Measurements from ENCODE around the gene LRRC56. TPM values are rescaled to one million over a fixed set of nuclear protein-coding genes. Genes with fewer than 3 reads are reported as not detected.
A peak's percentile ranks its signal among the peaks of the same experiment; 100 is the strongest.

LRRC56 gene
- total and polyA plus RNA-seq, 2 of the 13 experiments (the other 11 are each of a cell fraction or from before 2014, with no cell fraction given) = 0.11 to 0.29 TPM

- TF ChIP-seq DPF2 (CRISPR knock-in tag; IDR thresholded peaks at IDR 0.05; ENCODE audit: borderline replicate concordance, low read depth) = peak; percentile 59; the same call in 1 of the 2 replicates
- 0 out of 2 replicates have a peak, but pooled peaks have one; percentile 33 for TF ChIP-seq ZNF557 (CRISPR knock-in tag; IDR thresholded peaks at IDR 0.05)
- TF ChIP-seq ZNF317 (CRISPR knock-in tag; IDR thresholded peaks at IDR 0.05) = 0 out of 2 replicates have a peak, but pooled peaks have one; percentile 18
- no peak for TF ChIP-seq SNRNP70 (IDR thresholded peaks at IDR 0.05; ENCODE audit: low read depth, low read length)
- peak; percentile 81 for TF ChIP-seq ZSCAN21 (CRISPR knock-in tag; IDR thresholded peaks at IDR 0.05; ENCODE audit: borderline replicate concordance)
- peak; percentile 42; the same call in 1 of the 2 replicates for TF ChIP-seq KDM6A (CRISPR knock-in tag; IDR thresholded peaks at IDR 0.05; ENCODE audit: low read depth)
- no peak for TF ChIP-seq SOX6 (IDR thresholded peaks at IDR 0.05)
- TF ChIP-seq SOX6 (CRISPR knock-in tag; IDR thresholded peaks at IDR 0.05) = peak; percentile 73; the same call in 1 of the 2 replicates
- TF ChIP-seq ZNF124 (CRISPR knock-in tag; IDR thresholded peaks at IDR 0.05) = peak; percentile 71; the same call in 1 of the 2 replicates
- no peak for TF ChIP-seq TCF7 (IDR thresholded peaks at IDR 0.05; ENCODE audit: low read depth)
- TF ChIP-seq, protein P1, sequence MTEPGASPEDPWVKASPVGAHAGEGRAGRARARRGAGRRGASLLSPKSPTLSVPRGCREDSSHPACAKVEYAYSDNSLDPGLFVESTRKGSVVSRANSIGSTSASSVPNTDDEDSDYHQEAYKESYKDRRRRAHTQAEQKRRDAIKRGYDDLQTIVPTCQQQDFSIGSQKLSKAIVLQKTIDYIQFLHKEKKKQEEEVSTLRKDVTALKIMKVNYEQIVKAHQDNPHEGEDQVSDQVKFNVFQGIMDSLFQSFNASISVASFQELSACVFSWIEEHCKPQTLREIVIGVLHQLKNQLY (CRISPR knock-in tag; IDR thresholded peaks at IDR 0.05) = peak; percentile 56; the same call in 1 of the 2 replicates
- 0 out of 2 replicates have a peak, but pooled peaks have one; percentile 57 for TF ChIP-seq ZBTB38 (CRISPR knock-in tag; IDR thresholded peaks at IDR 0.05)
- TF ChIP-seq RCOR2 (CRISPR knock-in tag; IDR thresholded peaks at IDR 0.05) = peak; percentile 71
- TF ChIP-seq ZBTB20 (CRISPR knock-in tag; IDR thresholded peaks at IDR 0.05; ENCODE audit: borderline replicate concordance, low read depth) = 0 out of 2 replicates have a peak, but pooled peaks have one; percentile 39
- peak; percentile 76; the same call in 1 of the 2 replicates for TF ChIP-seq BCL6 (CRISPR knock-in tag; IDR thresholded peaks at IDR 0.05)
- peak; percentile 88 for TF ChIP-seq GATAD2A (CRISPR knock-in tag; IDR thresholded peaks at IDR 0.05)
- peak; percentile 95 for TF ChIP-seq CEBPB (IDR thresholded peaks at IDR 0.05; ENCODE audit: borderline replicate concordance, low read depth, low read length)
- TF ChIP-seq SP140L (CRISPR knock-in tag; IDR thresholded peaks at IDR 0.05; ENCODE audit: borderline replicate concordance) = no peak
- TF ChIP-seq ZNF788 (CRISPR knock-in tag; IDR thresholded peaks at IDR 0.05; ENCODE audit: borderline replicate concordance) = peak; percentile 78; the same call in 1 of the 2 replicates
- TF ChIP-seq ZFP37 (CRISPR knock-in tag; IDR thresholded peaks at IDR 0.05; ENCODE audit: borderline replicate concordance) = peak; percentile 48; the same call in 1 of the 2 replicates
- peak; percentile 78 for TF ChIP-seq SOX5 (CRISPR knock-in tag; IDR thresholded peaks at IDR 0.05; ENCODE audit: borderline replicate concordance)
- peak; percentile 94 for TF ChIP-seq FOSL1 (CRISPR knock-in tag; IDR thresholded peaks at IDR 0.05; ENCODE audit: borderline replicate concordance)
- TF ChIP-seq MTA1 (CRISPR knock-in tag; IDR thresholded peaks at IDR 0.05; ENCODE audit: borderline replicate concordance) = no peak
- 0 out of 4 replicates have a peak, but pooled peaks of 1 of the 2 experiments have one; percentile 21 for TF ChIP-seq POLR2A (IDR thresholded peaks at IDR 0.05; ENCODE audit: insufficient read depth in 1 of 2, low read depth in 2 of 2, low read length in 2 of 2)
- TF ChIP-seq YEATS2 (CRISPR knock-in tag; IDR thresholded peaks at IDR 0.05; ENCODE audit: borderline replicate concordance) = peak; percentile 53; the same call in 1 of the 2 replicates
- TF ChIP-seq, protein P2, sequence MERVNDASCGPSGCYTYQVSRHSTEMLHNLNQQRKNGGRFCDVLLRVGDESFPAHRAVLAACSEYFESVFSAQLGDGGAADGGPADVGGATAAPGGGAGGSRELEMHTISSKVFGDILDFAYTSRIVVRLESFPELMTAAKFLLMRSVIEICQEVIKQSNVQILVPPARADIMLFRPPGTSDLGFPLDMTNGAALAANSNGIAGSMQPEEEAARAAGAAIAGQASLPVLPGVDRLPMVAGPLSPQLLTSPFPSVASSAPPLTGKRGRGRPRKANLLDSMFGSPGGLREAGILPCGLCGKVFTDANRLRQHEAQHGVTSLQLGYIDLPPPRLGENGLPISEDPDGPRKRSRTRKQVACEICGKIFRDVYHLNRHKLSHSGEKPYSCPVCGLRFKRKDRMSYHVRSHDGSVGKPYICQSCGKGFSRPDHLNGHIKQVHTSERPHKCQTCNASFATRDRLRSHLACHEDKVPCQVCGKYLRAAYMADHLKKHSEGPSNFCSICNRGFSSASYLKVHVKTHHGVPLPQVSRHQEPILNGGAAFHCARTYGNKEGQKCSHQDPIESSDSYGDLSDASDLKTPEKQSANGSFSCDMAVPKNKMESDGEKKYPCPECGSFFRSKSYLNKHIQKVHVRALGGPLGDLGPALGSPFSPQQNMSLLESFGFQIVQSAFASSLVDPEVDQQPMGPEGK (CRISPR knock-in tag; IDR thresholded peaks at IDR 0.05) = peak; percentile 85
- TF ChIP-seq, protein P3, sequence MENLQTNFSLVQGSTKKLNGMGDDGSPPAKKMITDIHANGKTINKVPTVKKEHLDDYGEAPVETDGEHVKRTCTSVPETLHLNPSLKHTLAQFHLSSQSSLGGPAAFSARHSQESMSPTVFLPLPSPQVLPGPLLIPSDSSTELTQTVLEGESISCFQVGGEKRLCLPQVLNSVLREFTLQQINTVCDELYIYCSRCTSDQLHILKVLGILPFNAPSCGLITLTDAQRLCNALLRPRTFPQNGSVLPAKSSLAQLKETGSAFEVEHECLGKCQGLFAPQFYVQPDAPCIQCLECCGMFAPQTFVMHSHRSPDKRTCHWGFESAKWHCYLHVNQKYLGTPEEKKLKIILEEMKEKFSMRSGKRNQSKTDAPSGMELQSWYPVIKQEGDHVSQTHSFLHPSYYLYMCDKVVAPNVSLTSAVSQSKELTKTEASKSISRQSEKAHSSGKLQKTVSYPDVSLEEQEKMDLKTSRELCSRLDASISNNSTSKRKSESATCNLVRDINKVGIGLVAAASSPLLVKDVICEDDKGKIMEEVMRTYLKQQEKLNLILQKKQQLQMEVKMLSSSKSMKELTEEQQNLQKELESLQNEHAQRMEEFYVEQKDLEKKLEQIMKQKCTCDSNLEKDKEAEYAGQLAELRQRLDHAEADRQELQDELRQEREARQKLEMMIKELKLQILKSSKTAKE (CRISPR knock-in tag; IDR thresholded peaks at IDR 0.05; ENCODE audit: borderline replicate concordance) = peak; percentile 84; the same call in 1 of the 2 replicates
- TF ChIP-seq HCFC1 (IDR thresholded peaks at IDR 0.05; ENCODE audit: low read depth, low read length) = no peak
- TF ChIP-seq ZNF577 (CRISPR knock-in tag; IDR thresholded peaks at IDR 0.05; ENCODE audit: borderline replicate concordance, low read depth) = no peak
These were observed 50.7 kb downstream of the LRRC56 start (continued) for GRCh38 chr11:587978-588380.
